HepG2 (cell line): Measurements from ENCODE around the gene AUTS2. TPM values are rescaled to one million over a fixed set of nuclear protein-coding genes. Genes with fewer than 3 reads are reported as not detected.

Experiments
- ATAC-seq: fragments of 200-7000 bp; cut with Tn5 transposase; 3 replicates; pipeline ENCODE4 v1.9.1; 2020; ENCODE audit warnings: mild to moderate bottlenecking, moderate library complexity
- BruUV-seq: library from RNA; stranded (reverse); fragments of 400-500 nt; replicated peaks from 2 replicates; lab custom pipeline; 2021; lab: Mats Ljungman, UMichigan
- CTCF ChIA-PET: fragments of 300-600 bp; formaldehyde crosslinking; extraction: SDS; loops from one replicate; lab custom pipeline; 2021; ENCODE audit warnings: low total read pairs, inconsistent platforms, low intra/inter-chr PET ratio; lab: Yijun Ruan, JAX
- POLR2A ChIA-PET: fragments of 350-600 bp; sonication (Branson Sonifier 250); formaldehyde crosslinking; loops from one replicate; lab custom pipeline; 2020; ENCODE audit warnings: antibody characterized with exemption, inconsistent platforms; lab: Yijun Ruan, JAX
- DNase-seq: peaks from one replicate; pipeline ENCODE4 v3.0.0-alpha.2; 2015; ENCODE audit warnings: low spot score
- FAIRE-seq: peaks from 3 replicates; lab custom pipeline; 2011; peaks lifted over from hg19 to GRCh38; lab: Jason Lieb, UNC
- H2AFZ ChIP-seq: one replicate; pipeline ENCODE4 v1.6.1; 2011; ENCODE audit warnings: low read length, inconsistent platforms
- H3K27ac ChIP-seq: fragments of 300-600 bp; 3 replicates; pipeline ENCODE4 v1.8.0; 2011; ENCODE audit warnings: mixed run types, mild to moderate bottlenecking, mixed read lengths, low read length, inconsistent platforms; ENCODE audit not compliant: insufficient read depth; ENCODE audit errors: extremely low read length
- H3K27me3 ChIP-seq, 2 experiments: fragments of 200-600 bp in 1 of 2; 2 replicates in 1 of 2; 3 replicates in 1 of 2; pipeline versions ENCODE4 v1.6.0 to v1.8.0; 2011; ENCODE audit warnings: low read length in 2 of 2, mild to moderate bottlenecking in 2 of 2, moderate library complexity in 2 of 2, inconsistent platforms in 1 of 2; ENCODE audit not compliant: insufficient read depth in 2 of 2, control insufficient read depth in 1 of 2
- H3K36me3 ChIP-seq, 2 experiments: fragments of 200-600 bp in 1 of 2; replicated peaks in 1 of 2; 2 replicates in 1 of 2; 3 replicates in 1 of 2; pipeline versions ENCODE4 v1.5.1 to v1.8.0; 2011; ENCODE audit warnings: low read length in 2 of 2, inconsistent platforms in 1 of 2; ENCODE audit not compliant: insufficient read depth in 2 of 2, control insufficient read depth in 1 of 2
- H3K4me1 ChIP-seq: 2 replicates; pipeline ENCODE4 v1.5.1; 2012; ENCODE audit warnings: low read length, inconsistent platforms; ENCODE audit not compliant: insufficient read depth
- H3K4me2 ChIP-seq: 2 replicates; pipeline ENCODE4 v1.6.0; 2011; ENCODE audit warnings: low read depth, low read length, inconsistent platforms
- H3K4me3 ChIP-seq, 3 experiments: fragments of 200-600 bp in 1 of 3; sonication (generic), shearing (Covaris generic) in 1 of 3; replicated peaks in 1 of 3; 2 replicates each; pipeline ENCODE4 v1.5.1; 2011 to 2016; ENCODE audit warnings: low read length in 3 of 3, inconsistent platforms in 2 of 3, low read depth in 2 of 3, mild to moderate bottlenecking in 2 of 3, control low read depth in 1 of 3, mixed read lengths in 1 of 3; ENCODE audit not compliant: insufficient read depth in 1 of 3
- H3K79me2 ChIP-seq: one replicate; pipeline ENCODE4 v1.6.1; 2011; ENCODE audit warnings: low read length, inconsistent platforms; ENCODE audit not compliant: insufficient read depth
- H3K9ac ChIP-seq: 2 replicates; pipeline ENCODE4 v1.6.0; 2011; ENCODE audit warnings: mild to moderate bottlenecking, low read depth, low read length, inconsistent platforms; ENCODE audit not compliant: insufficient read depth
- H3K9me3 ChIP-seq: 2 replicates; pipeline ENCODE4 v1.5.1; 2012; ENCODE audit warnings: mild to moderate bottlenecking, low read length
- H4K20me1 ChIP-seq: 2 replicates; pipeline ENCODE4 v1.6.0; 2011; ENCODE audit warnings: inconsistent platforms, mild to moderate bottlenecking, low read length, moderate library complexity; ENCODE audit not compliant: insufficient read depth
- FOXP4 ChIP-seq: sonication (generic); formaldehyde crosslinking; IDR thresholded peaks from 2 replicates; pipeline ENCODE4 v1.4.0; 2020; ENCODE audit warnings: missing genetic modification reagents
- GPN1 ChIP-seq: sonication (generic); formaldehyde crosslinking; IDR thresholded peaks from 2 replicates; pipeline ENCODE4 v1.5.1; 2020; ENCODE audit warnings: missing genetic modification reagents, borderline replicate concordance
- HOXA7 ChIP-seq: sonication (generic); formaldehyde crosslinking; IDR thresholded peaks from 2 replicates; pipeline ENCODE4 v1.8.1; 2022; ENCODE audit warnings: mild to moderate bottlenecking, missing genetic modification reagents, moderate library complexity
- SALL1 ChIP-seq: sonication (generic); formaldehyde crosslinking; IDR thresholded peaks from 2 replicates; pipeline ENCODE4 v1.8.0; 2022; ENCODE audit warnings: mild to moderate bottlenecking, missing genetic modification reagents
- SPEN ChIP-seq: sonication (generic); formaldehyde crosslinking; IDR thresholded peaks from 2 replicates; pipeline ENCODE4 v1.5.1; 2020; ENCODE audit warnings: low read depth, mild to moderate bottlenecking, missing genetic modification reagents
- TCF7L2 ChIP-seq: IDR thresholded peaks from 2 replicates; pipeline ENCODE4 v1.6.1; 2011; ENCODE audit warnings: mild to moderate bottlenecking, low read depth, low read length, moderate library complexity
- THAP9 ChIP-seq: sonication (generic); formaldehyde crosslinking; IDR thresholded peaks from 2 replicates; pipeline ENCODE4; 2020; ENCODE audit warnings: missing genetic modification reagents, mild to moderate bottlenecking, borderline replicate concordance
- U2AF1 ChIP-seq: fragments of 200-400 bp; formaldehyde crosslinking; optimal IDR thresholded peaks from 2 replicates; pipeline ENCODE3; 2017; ENCODE audit warnings: mild to moderate bottlenecking, low read depth, low read length
- ZNF282 ChIP-seq: fragments of 450-650 bp; IDR thresholded peaks from 2 replicates; pipeline ENCODE4 v1.6.1; 2018; ENCODE audit not compliant: partially characterized antibody
- ZNF652 ChIP-seq: IDR thresholded peaks from 2 replicates; pipeline ENCODE4 v1.6.1; 2016; ENCODE audit warnings: low read depth, borderline replicate concordance
- ZNF704 ChIP-seq: sonication (generic); formaldehyde crosslinking; IDR thresholded peaks from 2 replicates; pipeline ENCODE4 v1.8.1; 2023; ENCODE audit warnings: mild to moderate bottlenecking, inconsistent platforms, moderate library complexity, missing genetic modification reagents, borderline replicate concordance
- ZNF777 ChIP-seq: sonication (generic); formaldehyde crosslinking; IDR thresholded peaks from 2 replicates; pipeline ENCODE4 v1.4.0; 2020; ENCODE audit warnings: missing genetic modification reagents
- ZSCAN5A ChIP-seq: sonication (generic); formaldehyde crosslinking; IDR thresholded peaks from 2 replicates; pipeline ENCODE4 v1.8.0; 2022; ENCODE audit warnings: mild to moderate bottlenecking, missing genetic modification reagents, borderline replicate concordance
- WGBS: methylation state at CpG from one replicate; pipeline ENCODE4 v1.1.6; 2017; ENCODE audit warnings: low lambda C conversion rate; 5-methylcytosine and 5-hydroxymethylcytosine counted together
- in situ Hi-C: cut with HindIII; loops from 2 replicates; pipeline ENCODE4 v1.10.0; 2017; ENCODE audit warnings: low pct_unique_long_range_greater_than_20kb; ENCODE audit not compliant: extremely low pct_ligation_motif_present
- intact Hi-C: fragments of 100-400 bp; cut with micrococcal nuclease; formaldehyde crosslinking; loops from one replicate; pipeline ENCODE4 v1.10.0; 2022; ENCODE audit not compliant: unreplicated experiment
- polyA plus RNA-seq, 8 experiments: library from polyadenylated mRNA; depleted of rRNA in 3 of 8; stranded (reverse) in 7 of 8; unstranded in 1 of 8; fragments of >200 nt; fragmentation: Illumina TruSeq in 4 of 8; extraction: Trizol in 4 of 8; gene quantifications; 2 replicates each; pipeline versions ENCODE4 v1.2.1 to v1.2.3, GENCODE V29; 2011 to 2016; ENCODE audit warnings: low read depth in 4 of 8, missing spikeins in 1 of 8, mixed read lengths in 1 of 8; ENCODE audit not compliant: insufficient read depth in 1 of 8
- total RNA-seq, 5 experiments: library from RNA; depleted of rRNA; stranded (reverse); fragments of >200 nt; fragmentation: Illumina TruSeq; extraction: Trizol; gene quantifications; 2 replicates each; pipeline ENCODE4 v1.2.3, GENCODE V29; 2016; ENCODE audit warnings: low read depth in 1 of 5

Gene AUTS2
- total and polyA plus RNA-seq, 2 of the 13 experiments (the other 11 are each of a cell fraction or from before 2014, with no cell fraction given): 0.38 TPM; not detected in 1

GRCh38 chr7:70053421-70053820 is 455.1 kb downstream of the AUTS2 start:
- H3K27ac ChIP-seq: no peak overlapping the region
- no peak for FAIRE-seq
- H3K4me1 ChIP-seq: no peaks in the 10 kb centered on the region
- in situ Hi-C loops (no loop called here), intact Hi-C loops (no loop called here)
- BruUV-seq: no TSS peak
- no peaks in the 10 kb centered on the region for H3K9me3 ChIP-seq
- TF ChIP-seq TCF7L2: no peak
- no peak for TF ChIP-seq ZNF652 (CRISPR knock-in tag)
- TF ChIP-seq ZNF282: no peak
- no peak for TF ChIP-seq U2AF1
- no peak for TF ChIP-seq SALL1 (CRISPR knock-in tag)
- no peak for TF ChIP-seq HOXA7 (CRISPR knock-in tag)
- no peak for TF ChIP-seq GPN1 (CRISPR knock-in tag)
- TF ChIP-seq SPEN (CRISPR knock-in tag): no peak
- TF ChIP-seq ZNF704: no peak
- TF ChIP-seq ZNF777 (CRISPR knock-in tag): no peak
- TF ChIP-seq THAP9 (CRISPR knock-in tag): no peak
- no peak for TF ChIP-seq ZSCAN5A (CRISPR knock-in tag)
- TF ChIP-seq FOXP4 (CRISPR knock-in tag): no peak
- no peaks in the 10 kb centered on the region for H3K36me3 ChIP-seq
- H3K4me2 ChIP-seq: no peak overlapping the region
- no peak overlapping the region for H3K9ac ChIP-seq
- H2AFZ ChIP-seq: no peak overlapping the region
- ChIA-PET POLR2A (no interaction called here), CTCF (no interaction called here)
- H4K20me1 ChIP-seq: no peaks in the 10 kb centered on the region
- H3K27me3 ChIP-seq: no peaks in the 10 kb centered on the region
- 4% methylated on average over 2 of the region's 2 CpGs for WGBS
- no peak overlapping the region for H3K4me3 ChIP-seq
- H3K79me2 ChIP-seq: no peaks in the 10 kb centered on the region
- no peak for ATAC-seq
- no peak for DNase-seq
